Skeletal muscle satellite cell (primary cell): ENCODE results near the gene CADPS.

Source experiments
- H3K27me3 ChIP-seq: 2 replicates; pipeline ENCODE4 v1.7.0; 2013; ENCODE audit warnings: low read length; ENCODE audit not compliant: control insufficient read depth, insufficient read depth
- H3K36me3 ChIP-seq: 2 replicates; pipeline ENCODE4 v1.7.0; 2013; ENCODE audit warnings: mild to moderate bottlenecking, control low read depth, low read length; ENCODE audit not compliant: insufficient read depth
- H3K4me1 ChIP-seq: 2 replicates; pipeline ENCODE4 v1.7.0; 2013; ENCODE audit warnings: low read length; ENCODE audit not compliant: control insufficient read depth, insufficient read depth
- H3K4me2 ChIP-seq: 2 replicates; pipeline ENCODE4 v1.7.0; 2013; ENCODE audit warnings: mild to moderate bottlenecking, low read length
- H3K4me3 ChIP-seq: 2 replicates; pipeline ENCODE4 v1.7.0; 2013; ENCODE audit warnings: low read length
- H3K9ac ChIP-seq: 2 replicates; pipeline ENCODE4 v1.7.0; 2013; ENCODE audit warnings: mild to moderate bottlenecking, low read depth, low read length, moderate library complexity
- H3K9me3 ChIP-seq: replicated peaks from 2 replicates; pipeline ENCODE4 v1.7.0; 2013; ENCODE audit warnings: mild to moderate bottlenecking, control low read depth, low read length

The CADPS gene

DNA sequence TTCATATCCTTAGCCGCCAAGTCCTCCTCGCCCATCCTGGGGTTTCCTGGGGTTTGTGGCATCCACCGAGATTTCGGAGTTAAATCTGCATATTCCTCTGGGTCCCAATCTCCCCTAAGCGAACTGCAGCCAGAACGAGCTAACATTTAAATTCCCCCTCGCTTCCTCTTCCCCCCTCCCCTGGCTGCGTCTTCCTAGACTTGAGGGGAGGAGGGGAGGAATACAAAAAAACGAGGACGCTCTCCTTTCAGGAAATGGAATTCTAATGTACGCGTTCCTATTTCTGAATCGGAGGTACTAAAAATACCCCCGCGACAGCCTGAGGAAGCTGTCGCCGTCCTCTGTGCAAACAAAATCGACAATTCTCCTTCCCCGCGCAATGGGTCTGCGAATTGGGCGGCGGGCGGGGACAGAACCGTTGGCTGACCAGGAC, 507.4 kb downstream of the CADPS start:
- Histone ChIP-seq H3K4me3 (no peak overlapping the region), H3K9me3 (no peaks in the 10 kb centered on the region), H3K9ac (no peak overlapping the region), H3K27me3 (peaks cover 91% of the 10 kb centered on the region), H3K36me3 (no peaks in the 10 kb centered on the region), H3K4me1 (peaks cover 11% of the 10 kb centered on the region), H3K4me2 (no peak overlapping the region)

- Histone ChIP-seq H3K36me3 (no peaks in the 10 kb centered on the region), H3K9me3 (no peaks in the 10 kb centered on the region), H3K9ac (no peak overlapping the region), H3K27me3 (peaks cover 75% of the 10 kb centered on the region), H3K4me2 (no peak overlapping the region), H3K4me1 (peaks cover 5% of the 10 kb centered on the region), H3K4me3 (no peak overlapping the region)
These were observed 509.1 kb downstream of the CADPS start for GRCh38 chr3:62366126-62366484.

GRCh38 chr3:62365391-62366125, 509.7 kb downstream of the CADPS start:
- no peaks in the 10 kb centered on the region for H3K9me3 ChIP-seq
- no peak overlapping the region for H3K9ac ChIP-seq
- H3K36me3 ChIP-seq: no peaks in the 10 kb centered on the region
- H3K4me3 ChIP-seq: no peak overlapping the region
- peaks cover 5% of the 10 kb centered on the region for H3K4me1 ChIP-seq
- H3K27me3 ChIP-seq: peaks cover 69% of the 10 kb centered on the region
- H3K4me2 ChIP-seq: no peak overlapping the region

DNA sequence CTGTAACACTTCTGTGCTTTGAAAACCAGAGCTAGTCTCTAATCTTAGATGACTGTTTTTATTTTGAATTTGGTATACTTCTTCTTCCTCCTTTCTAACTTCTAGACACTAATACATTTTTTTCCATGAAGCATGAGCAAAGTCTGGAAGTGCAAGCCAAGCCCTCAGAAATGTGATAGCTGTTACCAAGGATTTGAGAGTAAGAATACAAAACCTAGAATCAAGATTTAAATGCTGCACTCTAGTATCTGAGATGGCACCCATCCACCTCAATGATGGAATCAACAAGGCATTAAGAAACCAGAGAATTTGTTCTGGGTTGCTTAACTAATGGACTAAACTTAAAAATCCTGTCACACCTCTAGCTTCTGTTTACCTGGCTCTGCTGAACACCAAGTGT, 511.0 kb downstream of the CADPS start:
- H3K9ac ChIP-seq: no peak overlapping the region
- H3K4me3 ChIP-seq: no peak overlapping the region
- H3K9me3 ChIP-seq: no peaks in the 10 kb centered on the region
- no peaks in the 10 kb centered on the region for H3K36me3 ChIP-seq
- H3K4me2 ChIP-seq: no peak overlapping the region
- no peaks in the 10 kb centered on the region for H3K4me1 ChIP-seq
- H3K27me3 ChIP-seq: peaks cover 61% of the 10 kb centered on the region

- Histone ChIP-seq H3K36me3 (no peaks in the 10 kb centered on the region), H3K27me3 (peaks cover 56% of the 10 kb centered on the region)
These were observed 511.9 kb downstream of the CADPS start for GRCh38 chr3:62363275-62363674.

GRCh38 chr3:62361824-62362223, 513.4 kb downstream of the CADPS start:
- Histone ChIP-seq H3K9ac (no peak overlapping the region), H3K4me3 (no peak overlapping the region), H3K36me3 (no peaks in the 10 kb centered on the region), H3K4me2 (no peak overlapping the region), H3K9me3 (no peaks in the 10 kb centered on the region), H3K27me3 (peaks cover 51% of the 10 kb centered on the region), H3K4me1 (no peaks in the 10 kb centered on the region)

More at GRCh38 chr3:62363275-62363674, 511.9 kb downstream of the CADPS start:
- no peak overlapping the region for H3K4me2 ChIP-seq
- no peak overlapping the region for H3K4me3 ChIP-seq
- no peaks in the 10 kb centered on the region for H3K4me1 ChIP-seq
- no peak overlapping the region for H3K9ac ChIP-seq
- no peaks in the 10 kb centered on the region for H3K9me3 ChIP-seq

DNA sequence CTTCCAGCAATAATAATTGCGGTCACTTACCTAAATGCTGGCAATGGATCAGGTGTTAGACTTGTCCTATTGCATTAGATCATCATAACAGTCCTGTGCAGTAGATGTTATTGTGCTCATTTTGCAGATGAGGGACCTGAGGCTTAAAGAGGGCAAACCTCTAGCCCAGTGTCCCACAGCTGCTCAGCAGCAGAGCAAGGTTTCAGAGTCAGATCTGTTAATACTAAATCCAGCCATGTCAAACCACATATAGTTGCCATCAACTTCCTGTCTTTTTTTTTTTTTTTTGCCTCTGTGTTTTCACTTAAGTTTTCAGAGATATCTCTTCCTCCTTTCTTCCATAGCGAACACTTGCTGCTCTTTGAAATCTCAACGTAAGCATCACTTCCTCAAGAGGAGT, 514.0 kb downstream of the CADPS start:
- Histone ChIP-seq H3K4me1 (no peaks in the 10 kb centered on the region), H3K9me3 (no peaks in the 10 kb centered on the region), H3K4me2 (no peak overlapping the region), H3K4me3 (no peak overlapping the region), H3K27me3 (peaks cover 52% of the 10 kb centered on the region), H3K36me3 (no peaks in the 10 kb centered on the region), H3K9ac (no peak overlapping the region)

DNA sequence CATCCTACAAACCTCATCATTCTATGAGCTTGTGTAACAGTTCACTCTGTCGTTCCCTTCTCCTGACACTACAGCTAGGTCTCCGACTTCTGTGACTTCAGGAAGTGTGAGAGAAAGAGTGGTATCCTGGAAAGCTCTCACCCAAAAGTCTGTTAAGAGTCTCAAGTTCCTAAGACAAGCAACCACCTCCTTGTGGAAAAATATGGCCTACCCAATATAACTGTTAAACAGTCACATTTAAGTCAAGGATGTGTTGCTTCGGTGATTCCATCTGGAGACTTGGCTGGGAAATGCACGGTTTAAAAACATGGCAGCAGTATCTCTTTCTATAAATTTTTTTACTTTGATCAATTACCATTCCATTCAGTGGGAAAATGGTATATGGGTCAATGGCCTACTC, 515.7 kb downstream of the CADPS start:
- Histone ChIP-seq H3K27me3 (peaks cover 51% of the 10 kb centered on the region), H3K9me3 (no peaks in the 10 kb centered on the region), H3K4me2 (no peak overlapping the region), H3K36me3 (no peaks in the 10 kb centered on the region), H3K4me3 (no peak overlapping the region), H3K4me1 (no peaks in the 10 kb centered on the region), H3K9ac (no peak overlapping the region)

GRCh38 chr3:62356356-62356755, 518.9 kb downstream of the CADPS start:
- Histone ChIP-seq H3K4me3 (no peak overlapping the region), H3K9me3 (no peaks in the 10 kb centered on the region), H3K36me3 (no peaks in the 10 kb centered on the region), H3K27me3 (peaks cover 46% of the 10 kb centered on the region), H3K4me1 (no peaks in the 10 kb centered on the region), H3K9ac (no peak overlapping the region), H3K4me2 (no peak overlapping the region)

GRCh38 chr3:62355703-62356102, 519.5 kb downstream of the CADPS start:
- Histone ChIP-seq H3K36me3 (no peaks in the 10 kb centered on the region), H3K4me3 (no peak overlapping the region), H3K4me1 (no peaks in the 10 kb centered on the region), H3K27me3 (peaks cover 48% of the 10 kb centered on the region), H3K9ac (no peak overlapping the region), H3K9me3 (no peaks in the 10 kb centered on the region), H3K4me2 (no peak overlapping the region)
